HG03432 (cell line): Measurements from ENCODE around the gene RAD51B.
"Not testable (repeated sequence)": the region's sequence is repeated elsewhere in the genome, so short reads cannot be mapped to it uniquely, and the experiment has no call there.

Source experiments
- ATAC-seq: cut with Tn5 transposase; IDR thresholded peaks from one replicate; pipeline ENCODE4 v1.9.1; 2021; ENCODE audit warnings: mild to moderate bottlenecking, moderate library complexity; ENCODE audit not compliant: unreplicated experiment

Gene RAD51B

DNA sequence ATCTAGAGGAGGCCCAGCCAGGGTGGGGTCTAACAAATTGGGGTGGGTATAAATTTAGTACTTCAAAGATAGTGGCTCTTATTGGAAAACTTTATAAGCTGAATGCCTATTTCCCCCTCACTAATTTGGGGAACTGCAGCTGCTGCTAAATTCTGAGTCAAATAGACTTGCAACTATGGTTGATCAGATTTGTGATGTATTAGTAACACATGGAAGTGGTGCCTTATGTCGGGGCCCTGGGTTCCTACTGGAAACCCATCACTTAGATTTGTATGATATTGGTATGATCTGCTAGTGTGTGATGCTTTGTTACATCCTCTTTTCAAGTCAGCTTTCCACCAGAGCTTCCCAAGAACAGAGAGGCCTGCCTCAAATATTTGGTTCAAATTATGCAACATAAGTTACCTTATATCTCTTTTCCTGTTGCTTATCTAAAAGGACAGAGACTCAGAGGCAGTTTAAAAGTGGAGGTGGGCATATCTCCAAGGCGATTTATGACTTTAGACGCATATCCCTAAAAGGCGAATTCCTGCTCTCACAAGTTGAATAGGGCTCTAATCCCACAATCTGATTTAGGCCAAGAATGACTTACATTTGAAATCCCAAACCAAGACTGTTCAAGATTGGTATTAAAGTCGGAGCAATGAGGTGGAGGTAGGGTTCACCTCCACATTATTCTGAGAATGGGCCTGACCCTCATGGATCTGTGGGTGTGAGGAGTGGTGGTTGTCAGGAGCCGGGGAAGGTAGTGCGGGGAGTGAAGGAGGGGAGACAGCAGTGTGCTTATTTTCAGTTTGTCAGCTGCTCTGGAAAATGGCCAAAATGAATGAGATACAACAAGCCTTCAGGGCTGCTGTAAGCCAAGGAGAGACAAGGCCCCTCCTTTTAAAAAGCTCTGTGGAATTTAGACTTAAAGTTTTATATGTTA, 425.8 kb downstream of the RAD51B start:
- no peak for ATAC-seq

DNA sequence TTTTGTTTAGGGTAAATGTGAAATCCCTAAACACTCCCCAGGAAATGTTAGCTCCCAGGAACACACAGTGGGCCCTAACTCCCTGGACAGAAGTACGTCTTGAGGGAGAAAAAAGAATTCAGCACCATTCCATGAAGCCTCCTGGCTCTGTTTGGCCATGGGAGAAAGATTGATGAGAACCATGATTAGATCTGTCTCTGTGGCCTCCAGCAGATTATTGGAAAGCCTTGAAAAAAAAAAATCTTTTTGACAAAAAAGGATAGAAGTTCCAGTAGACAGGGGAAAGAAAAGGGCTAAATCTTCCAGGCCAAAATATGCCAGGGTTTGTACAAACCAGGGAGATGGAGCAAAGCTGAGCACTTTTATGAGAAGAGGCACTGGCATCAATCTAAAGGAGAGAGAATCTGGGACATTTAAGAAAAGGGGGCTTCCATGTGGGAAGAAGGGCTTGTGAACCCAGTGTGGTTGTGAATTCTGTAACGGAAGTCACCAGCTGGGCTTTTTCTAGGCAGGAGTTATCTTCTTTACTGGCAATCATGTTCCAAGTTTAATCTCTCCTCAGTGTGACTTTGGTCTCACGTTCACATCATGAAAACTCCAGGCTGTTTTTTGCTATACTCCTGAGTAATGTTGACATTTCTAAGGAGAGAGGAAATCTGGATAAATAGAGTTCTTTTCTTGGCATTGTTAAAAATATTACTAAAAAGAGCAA, 426.7 kb downstream of the RAD51B start:
- ATAC-seq = no peak

DNA sequence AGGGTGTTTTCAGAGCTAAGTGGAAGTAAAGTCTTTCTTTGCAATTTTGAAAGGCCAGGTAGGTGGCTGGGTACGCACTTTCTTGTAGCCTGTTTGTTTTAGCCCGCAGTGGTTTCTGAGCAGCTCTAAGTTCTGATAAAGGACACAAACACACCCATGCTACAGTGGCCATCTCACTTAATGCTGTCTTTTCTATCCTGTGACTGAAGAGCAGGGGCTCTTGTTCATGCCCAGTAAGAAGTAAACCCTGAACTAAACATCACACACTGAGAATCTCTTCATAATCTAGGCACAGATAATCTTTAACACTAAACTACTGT, 427.2 kb downstream of the RAD51B start:
- ATAC-seq = no peak

DNA sequence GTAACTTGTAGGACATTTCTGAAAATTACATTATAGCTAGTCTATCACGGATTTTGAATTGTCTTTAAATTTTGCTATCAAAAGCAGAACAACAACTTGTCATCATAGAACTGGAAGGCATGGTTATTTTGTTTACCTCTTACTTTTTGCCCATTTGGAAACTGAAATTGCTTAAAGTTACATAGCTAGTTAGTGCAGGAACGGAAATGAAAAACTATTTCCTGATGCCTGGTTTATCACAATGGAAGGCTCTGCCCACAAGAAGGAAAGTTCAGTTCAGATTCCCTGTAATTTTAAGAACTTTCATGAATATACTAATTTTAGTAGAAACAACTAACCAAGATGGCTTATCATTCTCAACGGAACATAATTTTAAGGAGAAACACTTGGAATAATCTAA, 427.7 kb downstream of the RAD51B start:
- no peak for ATAC-seq

DNA sequence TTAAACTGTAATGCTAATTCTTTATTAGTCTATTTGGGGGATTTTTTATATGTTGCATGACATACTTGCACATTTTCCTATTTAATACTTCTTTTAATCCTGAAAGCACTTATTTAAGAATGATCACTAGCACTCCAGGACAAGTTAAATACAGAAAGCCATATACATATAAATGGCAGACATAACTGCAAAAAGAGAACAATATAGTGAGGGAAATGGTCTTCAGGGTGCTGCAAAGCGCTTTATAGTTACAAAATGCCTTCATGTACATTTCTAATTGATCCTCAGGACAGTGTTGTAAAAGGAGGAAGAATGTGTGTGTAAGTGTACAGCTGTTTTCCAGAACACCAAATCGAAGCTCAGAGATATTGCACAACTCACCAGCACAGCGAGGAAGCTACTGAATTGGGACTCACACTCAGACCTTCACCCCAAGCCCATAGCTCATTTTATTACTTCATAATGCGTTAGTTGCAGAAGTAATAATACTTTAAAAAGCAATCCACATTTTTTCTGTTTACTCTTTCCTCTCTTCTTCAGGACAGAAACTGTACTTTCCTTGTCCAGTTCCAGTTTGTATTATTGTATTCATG, 428.2 kb downstream of the RAD51B start:
- ATAC-seq = no peak

DNA sequence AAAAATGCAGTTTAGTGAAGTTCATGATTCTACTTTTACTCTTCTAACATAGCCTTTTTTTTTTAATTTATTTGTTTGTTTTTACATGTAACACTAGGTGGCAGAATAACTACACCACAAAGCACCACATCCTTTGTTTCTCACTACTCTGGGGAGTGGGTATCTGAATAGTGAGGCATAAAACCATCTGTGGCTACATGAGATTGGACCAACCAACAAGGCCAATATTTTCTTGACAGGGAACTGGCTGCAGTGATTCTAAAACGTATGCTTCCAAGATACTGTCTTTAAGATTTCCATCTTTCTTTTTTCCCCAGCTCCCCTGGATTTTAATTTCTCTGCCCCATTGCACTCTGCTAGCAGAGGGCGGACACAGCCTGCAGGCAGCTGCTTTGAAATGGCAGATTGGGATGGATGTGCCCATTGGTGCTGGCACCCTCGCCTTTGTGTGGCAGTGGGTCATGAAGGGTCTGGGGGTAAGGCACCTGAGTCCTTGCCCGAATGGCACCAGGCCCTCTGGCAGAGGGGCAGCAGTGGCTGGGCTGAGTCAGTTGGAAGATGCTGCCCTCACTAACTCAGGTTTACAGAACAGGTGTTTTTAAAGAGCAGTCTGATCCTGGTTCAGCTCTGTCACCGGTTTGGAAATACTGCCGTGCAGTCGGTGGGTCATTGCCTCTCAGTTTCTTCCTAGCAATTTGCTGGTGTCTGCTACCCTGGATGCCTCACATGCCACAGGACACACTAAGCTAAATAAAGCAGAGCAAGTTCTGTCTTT, 429.1 kb downstream of the RAD51B start:
- ATAC-seq = no peak

DNA sequence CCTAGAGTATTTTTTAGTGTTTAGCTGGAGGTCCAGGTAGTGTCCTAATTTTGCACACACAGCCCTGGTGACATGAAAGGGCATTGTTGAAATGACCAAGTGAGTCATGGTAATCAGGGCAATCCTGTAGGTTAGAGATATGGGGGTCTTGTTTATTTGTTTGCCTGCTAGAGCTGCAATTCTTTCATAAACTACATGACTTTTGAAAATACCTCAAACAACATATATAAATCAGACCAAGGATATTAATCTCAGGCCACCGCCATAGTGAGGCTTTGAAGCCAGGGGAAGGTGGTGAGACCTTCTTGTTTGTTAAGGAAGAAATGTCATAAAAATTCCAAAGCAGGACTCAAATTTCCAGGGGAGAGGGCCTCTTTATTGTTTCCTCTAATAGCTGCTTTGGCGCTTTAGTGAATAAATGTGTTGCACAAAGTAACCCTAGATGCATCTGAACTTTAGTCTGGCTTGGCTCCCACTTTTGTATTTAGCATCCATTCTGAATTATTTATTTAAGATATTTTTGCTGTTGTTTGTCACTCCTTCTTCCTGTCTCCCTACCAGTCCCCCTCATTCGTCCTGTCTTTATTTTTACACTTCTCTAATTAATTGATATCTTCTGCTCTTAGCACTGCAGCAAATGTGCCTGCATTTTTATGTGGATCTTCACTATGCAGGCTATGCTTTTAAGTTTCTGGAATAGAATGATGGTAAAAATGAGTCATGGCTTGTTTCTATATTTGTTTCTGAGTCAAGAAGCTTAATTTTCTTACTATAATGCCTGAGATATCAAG, 430.3 kb downstream of the RAD51B start:
- ATAC-seq = no peak

DNA sequence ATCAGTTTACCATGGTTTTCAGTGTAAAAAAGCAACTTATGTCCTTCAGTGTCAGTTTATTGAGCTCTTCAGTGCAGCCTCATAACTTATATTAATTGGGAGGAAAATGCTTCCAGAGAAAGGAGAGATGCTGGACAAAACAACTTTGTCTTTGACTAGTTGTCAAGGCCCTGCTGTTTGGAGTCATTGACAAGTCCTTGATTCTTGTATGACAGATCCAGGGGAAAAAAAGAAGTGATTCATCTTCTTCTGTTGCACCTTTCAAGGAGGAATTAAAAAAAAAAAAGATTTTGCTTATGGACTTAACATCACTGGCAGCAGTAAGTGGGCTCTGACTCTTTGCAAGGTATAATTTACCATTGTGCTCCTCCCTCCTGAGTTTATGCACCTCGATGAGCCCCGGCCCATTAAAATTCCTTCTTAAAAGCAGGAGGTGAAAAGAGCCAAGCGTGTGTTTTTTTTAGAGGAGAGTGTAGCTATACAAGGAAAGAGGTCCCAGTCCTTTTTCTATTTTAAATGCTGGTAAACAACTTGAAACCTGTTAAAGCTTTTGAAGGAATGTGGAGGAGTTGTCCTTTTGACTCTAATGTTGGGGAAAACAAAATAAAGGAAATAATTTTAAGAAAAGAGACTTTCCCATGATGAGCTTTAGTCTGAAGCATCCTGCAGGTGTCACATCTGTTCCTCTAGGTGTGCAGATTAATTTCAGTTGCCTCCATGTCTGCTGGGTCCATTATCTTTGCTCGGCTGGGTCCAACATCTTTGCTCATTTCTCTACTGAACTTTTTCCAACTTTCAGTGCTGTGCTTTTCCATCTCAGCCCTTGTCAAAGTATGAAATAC, 431.6 kb downstream of the RAD51B start:
- ATAC-seq = no peak

DNA sequence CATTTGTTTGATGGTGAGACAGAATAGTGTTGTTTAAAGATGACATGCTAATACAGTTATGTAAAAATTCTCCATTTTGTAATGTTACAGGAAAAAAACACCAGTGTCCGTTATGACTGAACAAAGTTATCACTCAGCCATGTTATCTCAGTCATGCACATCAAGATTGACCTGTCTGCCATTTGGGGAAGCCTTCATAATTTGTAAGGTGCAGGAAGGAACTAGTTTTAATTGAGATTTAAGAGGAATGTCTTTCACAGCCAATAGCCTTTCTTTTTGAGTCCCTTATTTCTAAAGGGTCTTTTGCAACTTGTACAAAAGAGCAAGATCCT, 432.2 kb downstream of the RAD51B start:
- ATAC-seq = no peak

DNA sequence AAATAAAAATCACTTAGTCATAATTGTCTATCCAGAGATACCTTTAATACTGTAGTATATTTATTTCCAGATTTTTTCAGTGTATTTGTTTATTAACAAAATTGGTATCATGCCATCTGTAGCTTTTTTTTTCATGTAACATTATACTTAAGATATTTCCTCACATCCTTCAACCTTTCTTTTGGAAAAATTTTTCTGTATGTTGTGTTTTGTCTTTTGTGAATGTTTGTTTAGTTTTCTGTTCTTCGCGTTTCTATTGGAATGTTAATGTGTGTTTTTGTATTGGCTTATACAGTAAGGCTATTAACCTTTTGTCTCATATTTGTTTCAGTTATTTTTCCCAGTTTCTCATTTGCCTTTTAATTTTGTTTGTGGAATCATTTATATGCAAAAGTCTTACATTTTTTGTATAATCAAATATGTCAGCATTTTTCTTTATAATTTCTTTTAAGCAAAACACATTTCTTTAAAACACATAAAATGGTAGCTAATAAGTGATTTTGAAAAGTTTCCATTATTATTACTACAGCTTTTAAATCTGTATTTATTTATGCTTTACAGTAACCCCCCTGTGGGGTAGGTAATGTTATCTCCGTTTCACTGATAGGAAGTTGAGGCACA, 433.7 kb downstream of the RAD51B start:
- no peak for ATAC-seq

DNA sequence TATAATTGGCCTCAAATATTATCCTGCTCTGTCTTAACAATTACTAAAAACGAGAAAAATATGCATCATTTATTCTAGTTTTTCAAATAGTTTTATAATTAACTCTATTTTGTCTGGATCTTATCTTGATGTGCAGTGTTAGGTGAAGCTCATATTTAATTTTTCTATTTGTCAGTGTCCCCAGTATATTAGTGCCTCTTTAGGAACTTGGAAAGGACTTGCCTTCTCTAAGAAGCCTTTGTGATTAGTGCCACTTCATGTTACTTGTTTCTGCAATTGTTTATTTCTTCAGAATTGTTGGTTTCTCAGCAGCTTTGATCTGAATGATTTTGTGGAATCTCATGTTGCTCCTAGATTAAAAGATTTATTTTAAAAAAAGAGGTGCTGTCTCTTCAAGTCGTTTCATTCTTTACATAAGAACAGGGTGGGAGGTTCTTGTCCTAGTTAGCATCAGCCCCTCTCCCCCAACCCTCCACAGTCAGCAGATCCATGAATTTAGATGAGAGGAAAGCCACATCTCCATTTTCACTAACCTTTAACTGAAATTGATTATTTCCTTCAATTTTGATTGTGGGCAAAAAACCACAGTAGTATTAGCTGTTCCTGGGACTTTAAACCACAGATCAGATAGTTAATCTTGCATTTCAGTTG, 434.4 kb downstream of the RAD51B start:
- no peak for ATAC-seq

DNA sequence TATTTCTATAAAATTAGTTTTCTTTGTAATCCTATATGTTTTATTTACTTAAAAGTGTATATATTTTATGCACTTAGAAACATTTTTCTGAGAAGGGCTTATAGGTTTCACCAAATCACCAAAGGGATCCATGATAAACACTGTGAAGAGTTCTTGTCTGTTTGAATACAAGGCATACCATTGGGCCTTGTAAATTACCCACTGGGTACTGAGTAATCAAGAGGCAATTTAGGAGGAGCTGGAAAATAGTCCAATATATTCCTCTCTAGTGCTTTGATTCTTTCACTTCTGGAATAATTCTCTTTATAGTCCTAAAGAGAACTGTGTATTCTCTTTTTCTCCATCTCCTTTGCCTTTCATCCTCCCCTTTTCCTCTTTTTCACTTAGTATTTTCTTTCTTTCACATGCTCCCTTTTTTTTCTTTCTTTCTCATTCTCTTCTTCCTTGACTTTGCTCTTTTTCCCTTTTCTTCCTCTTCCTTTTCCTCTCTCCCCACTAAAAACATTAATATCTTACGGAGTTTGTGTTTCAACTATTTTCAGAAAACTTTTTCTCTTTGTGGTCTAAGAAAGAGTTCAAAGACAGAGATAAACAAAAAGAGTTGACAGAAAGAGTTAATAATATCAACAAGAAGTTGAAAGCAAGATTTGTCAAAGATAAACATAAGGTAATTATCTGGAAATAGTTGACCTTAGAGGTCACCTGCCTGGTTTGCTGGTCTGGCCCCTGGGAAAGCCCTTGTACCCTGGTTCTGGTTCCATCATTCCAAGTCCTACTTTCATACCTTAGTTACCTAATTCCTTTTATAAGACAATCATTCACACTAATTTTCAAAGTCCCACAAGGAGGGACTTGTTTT, 435.3 kb downstream of the RAD51B start:
- ATAC-seq = no peak

DNA sequence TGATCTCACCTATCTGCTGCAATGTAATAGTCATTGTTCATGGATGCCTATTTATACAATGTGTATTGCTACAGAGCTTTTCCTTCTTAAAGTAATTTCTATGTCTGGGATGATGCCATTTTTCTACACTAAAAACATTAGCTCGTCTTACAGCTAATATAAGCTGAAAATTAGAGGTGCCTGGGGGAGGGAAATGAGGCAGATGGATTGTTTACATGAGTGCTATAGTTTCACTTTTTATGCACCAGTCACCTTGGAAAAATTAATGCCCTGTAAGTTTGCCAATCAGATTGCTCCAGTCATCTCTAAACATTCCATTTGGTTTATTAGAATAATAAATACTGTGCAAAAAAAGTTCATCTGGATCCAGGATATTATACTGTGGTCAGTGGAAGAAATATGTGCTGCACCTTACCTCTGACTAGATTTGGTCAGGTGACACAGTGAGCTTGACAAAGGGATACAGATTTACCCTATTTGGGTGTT, 436.2 kb downstream of the RAD51B start:
- ATAC-seq = no peak

DNA sequence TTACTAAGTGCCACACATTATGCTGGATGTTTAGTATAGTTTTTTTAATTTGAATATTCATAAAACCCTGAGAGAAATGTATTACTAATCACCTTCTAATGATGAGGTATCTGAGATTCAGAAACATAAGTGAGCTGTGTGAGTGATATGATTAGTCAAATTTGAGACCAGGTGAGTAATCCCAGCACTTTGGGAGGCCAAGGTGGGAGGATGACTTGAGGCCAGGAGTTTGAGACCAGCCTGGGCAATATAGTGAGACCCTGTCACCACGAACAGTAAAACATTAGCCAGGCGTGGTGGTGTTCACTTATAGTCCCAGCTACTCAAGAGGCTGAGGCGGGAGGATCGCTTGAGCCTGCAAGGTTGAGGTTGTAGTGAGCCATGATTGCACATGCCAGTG, 438.4 kb downstream of the RAD51B start:
- no peak for ATAC-seq

DNA sequence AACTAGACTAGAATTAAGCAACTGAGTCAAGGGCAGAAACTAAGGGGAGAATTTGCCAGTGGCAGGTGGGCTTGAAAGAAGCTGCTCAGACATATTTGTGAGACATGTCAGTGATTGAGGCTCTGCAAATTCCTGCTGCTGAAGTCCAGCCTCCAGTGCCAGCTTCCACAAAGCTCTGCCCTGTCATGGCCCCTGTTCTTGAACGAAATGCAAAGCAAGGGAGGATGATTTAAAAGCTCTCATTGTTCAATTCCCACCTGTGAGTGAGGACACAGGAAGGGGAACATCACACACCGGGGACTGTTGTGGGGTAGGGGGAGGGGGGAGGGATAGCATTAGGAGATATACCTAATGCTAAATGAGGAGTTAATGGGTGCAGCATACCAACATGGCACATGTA, 439.4 kb downstream of the RAD51B start:
- ATAC-seq = not testable (repeated sequence)

DNA sequence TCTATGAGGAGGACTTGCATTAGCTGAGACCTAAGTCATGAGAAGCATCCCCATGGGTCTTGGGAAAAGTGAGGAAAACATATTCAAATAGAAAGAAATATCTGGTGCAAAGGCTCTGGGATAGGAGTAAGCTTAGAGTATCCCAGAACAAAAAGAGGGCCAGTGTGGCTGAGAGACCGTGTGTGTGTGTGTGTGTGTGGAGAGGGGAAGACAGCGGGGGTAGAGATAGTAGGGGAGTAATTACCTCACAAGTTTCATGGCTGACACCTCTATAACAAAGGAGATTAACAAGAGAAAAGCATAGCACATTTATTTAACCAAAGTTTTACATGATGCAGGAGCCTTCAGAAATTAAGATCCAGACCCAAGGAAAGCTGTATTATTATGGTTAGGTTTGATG, 440.5 kb downstream of the RAD51B start:
- ATAC-seq = no peak

DNA sequence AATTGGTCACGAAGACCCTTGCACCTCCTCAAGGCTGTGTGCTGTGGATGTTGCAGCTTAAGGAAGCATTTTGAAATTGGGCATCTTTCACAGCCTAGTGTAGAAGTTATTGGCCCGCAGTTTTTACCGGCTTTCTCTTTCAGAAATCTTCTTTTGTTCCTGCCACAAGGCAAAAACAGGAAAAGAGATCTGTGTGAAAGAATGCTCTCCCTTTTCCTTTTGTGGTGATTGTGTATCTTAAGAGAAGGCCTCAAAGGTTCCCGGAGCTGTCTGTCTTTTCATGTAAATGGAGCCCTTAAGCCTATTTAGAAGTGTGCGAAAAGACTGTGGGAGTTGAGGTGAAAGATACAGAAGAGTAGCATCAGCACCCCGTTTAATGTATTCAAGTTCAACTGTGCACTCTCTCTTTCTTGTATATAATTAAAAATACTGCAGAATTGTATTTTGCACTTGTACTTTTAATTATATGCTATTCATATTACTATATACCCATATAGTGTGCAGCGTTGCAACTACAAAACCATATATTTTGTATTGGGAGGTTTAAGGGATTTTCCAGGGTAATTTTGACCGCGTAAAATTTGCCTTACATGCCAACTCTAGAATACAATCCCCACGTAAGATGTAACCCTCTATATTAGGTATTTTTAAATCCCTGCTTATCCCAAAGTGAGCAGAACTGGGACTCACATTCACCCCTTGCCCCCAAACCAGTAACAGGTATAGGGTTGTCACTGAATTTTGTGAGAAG, 441.7 kb downstream of the RAD51B start:
- ATAC-seq = no peak
